Measurements from ENCODE around the gene NBPF11.
"Not testable (repeated sequence)": the region's sequence is repeated elsewhere in the genome, so short reads cannot be mapped to it uniquely, and the experiment has no call there.

DNA sequence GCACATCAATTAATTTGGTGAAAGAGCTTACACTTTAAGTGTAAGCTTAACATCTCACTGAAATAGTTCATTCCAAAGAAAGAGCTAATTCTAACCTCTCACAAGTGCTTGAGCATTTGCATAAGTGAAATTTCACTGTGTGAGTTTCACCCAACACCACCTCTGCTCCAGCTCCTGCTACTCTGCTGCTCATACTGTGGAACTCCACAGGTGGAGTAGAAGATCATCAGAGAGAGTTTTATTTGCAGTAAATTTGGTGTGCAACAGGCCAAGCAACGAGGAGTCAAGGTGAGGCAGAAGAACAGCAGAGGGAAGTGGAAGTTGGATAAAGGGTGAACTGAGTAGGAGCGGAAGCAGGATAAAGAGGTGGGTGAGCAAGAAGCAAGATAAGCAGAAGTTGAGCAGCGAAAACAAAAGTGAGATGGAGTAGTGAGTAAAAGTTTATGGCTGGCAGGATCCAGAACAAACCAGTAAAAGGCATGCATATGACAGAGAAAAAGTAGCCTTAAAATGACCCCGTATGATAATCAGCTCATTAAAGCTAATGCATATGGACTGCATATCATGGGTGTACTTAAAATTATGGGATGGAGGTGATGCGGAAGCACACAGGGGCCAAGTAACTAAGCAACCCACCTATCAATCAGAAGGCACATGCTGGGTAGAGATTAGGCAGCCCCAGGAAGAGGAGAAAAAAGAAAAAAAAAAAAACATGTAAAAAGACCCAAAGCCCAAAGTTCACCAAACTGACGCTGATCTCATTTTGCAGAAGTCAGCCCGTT is 3.6 kb upstream of the NBPF11 start:
- TF ChIP-seq, protein P1, sequence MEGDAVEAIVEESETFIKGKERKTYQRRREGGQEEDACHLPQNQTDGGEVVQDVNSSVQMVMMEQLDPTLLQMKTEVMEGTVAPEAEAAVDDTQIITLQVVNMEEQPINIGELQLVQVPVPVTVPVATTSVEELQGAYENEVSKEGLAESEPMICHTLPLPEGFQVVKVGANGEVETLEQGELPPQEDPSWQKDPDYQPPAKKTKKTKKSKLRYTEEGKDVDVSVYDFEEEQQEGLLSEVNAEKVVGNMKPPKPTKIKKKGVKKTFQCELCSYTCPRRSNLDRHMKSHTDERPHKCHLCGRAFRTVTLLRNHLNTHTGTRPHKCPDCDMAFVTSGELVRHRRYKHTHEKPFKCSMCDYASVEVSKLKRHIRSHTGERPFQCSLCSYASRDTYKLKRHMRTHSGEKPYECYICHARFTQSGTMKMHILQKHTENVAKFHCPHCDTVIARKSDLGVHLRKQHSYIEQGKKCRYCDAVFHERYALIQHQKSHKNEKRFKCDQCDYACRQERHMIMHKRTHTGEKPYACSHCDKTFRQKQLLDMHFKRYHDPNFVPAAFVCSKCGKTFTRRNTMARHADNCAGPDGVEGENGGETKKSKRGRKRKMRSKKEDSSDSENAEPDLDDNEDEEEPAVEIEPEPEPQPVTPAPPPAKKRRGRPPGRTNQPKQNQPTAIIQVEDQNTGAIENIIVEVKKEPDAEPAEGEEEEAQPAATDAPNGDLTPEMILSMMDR (IDR thresholded peaks at IDR 0.05): not testable (repeated sequence)
- not testable (repeated sequence) for TF ChIP-seq POLR2A (IDR thresholded peaks at IDR 0.05)
